ENCODE measurements around the gene AMMECR1.

DNA sequence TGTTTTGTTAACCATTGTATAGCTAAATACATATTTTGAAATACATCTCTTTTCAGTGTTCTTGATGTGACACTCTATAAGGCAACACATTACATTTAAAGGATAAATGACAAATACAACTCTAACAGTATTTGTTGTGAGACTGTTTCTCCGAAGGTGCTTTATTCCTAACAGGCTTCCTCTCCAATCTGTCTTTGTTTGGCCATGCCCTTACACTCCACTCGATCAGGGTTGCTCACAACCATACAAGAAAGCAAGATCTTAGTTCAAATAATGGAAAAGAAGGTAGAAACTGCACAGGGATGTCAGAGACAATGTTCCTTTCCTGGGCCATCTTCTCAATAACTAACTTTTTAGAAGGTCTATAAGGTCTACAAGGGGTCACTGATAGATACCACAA lies 36.5 kb downstream of the AMMECR1 start:
- TF ChIP-seq, protein P1, sequence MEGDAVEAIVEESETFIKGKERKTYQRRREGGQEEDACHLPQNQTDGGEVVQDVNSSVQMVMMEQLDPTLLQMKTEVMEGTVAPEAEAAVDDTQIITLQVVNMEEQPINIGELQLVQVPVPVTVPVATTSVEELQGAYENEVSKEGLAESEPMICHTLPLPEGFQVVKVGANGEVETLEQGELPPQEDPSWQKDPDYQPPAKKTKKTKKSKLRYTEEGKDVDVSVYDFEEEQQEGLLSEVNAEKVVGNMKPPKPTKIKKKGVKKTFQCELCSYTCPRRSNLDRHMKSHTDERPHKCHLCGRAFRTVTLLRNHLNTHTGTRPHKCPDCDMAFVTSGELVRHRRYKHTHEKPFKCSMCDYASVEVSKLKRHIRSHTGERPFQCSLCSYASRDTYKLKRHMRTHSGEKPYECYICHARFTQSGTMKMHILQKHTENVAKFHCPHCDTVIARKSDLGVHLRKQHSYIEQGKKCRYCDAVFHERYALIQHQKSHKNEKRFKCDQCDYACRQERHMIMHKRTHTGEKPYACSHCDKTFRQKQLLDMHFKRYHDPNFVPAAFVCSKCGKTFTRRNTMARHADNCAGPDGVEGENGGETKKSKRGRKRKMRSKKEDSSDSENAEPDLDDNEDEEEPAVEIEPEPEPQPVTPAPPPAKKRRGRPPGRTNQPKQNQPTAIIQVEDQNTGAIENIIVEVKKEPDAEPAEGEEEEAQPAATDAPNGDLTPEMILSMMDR (IDR thresholded peaks at IDR 0.05 in 8 of 11, conservative IDR thresholded peaks at IDR 0.05 in 3 of 11) = no peak
- no peak for TF ChIP-seq POLR2AphosphoS5 (IDR thresholded peaks at IDR 0.05)
